Tibial nerve (tissue), 4 donors: ENCODE data around the gene TARBP2. TPM values are rescaled to one million over a fixed set of nuclear protein-coding genes. Genes with fewer than 3 reads are reported as not detected.
A peak's percentile ranks its signal among the peaks of the same experiment; 100 is the strongest.

Experiments used
- DNase-seq, 2 donors: peaks; one replicate each; pipeline ENCODE4 v3.0.0-alpha.2; 2019; ENCODE audit warnings: low spot score in 2 of 2
- H3K27ac ChIP-seq, 4 donors: fragments of 200-600 bp; sonication (generic) in 3 of 4; one replicate each; pipeline ENCODE4 v1.5.1; 2017 to 2019; ENCODE audit warnings: mild to moderate bottlenecking in 1 of 4
- H3K27me3 ChIP-seq, 2 donors: fragments of 200-600 bp; sonication (generic) in 1 of 2; one replicate each; pipeline versions ENCODE4 v1.5.1 to v1.6.0; 2017 to 2019
- H3K36me3 ChIP-seq, 3 donors: fragments of 200-600 bp; sonication (generic); one replicate each; pipeline ENCODE4 v1.5.1; 2018 to 2019
- H3K4me1 ChIP-seq, 4 donors: fragments of 200-600 bp; sonication (generic) in 3 of 4; one replicate each; pipeline ENCODE4 v1.5.1; 2017 to 2019
- H3K4me3 ChIP-seq, 4 donors: fragments of 200-600 bp; sonication (generic) in 3 of 4; one replicate each; pipeline ENCODE4 v1.5.1; 2017 to 2019; ENCODE audit warnings: mild to moderate bottlenecking in 1 of 4, moderate library complexity in 1 of 4
- H3K9me3 ChIP-seq, 4 donors: fragments of 200-600 bp; sonication (generic) in 3 of 4; one replicate each; pipeline ENCODE4 v1.5.1; 2017 to 2019
- EP300 ChIP-seq, 2 donors: sonication (generic); formaldehyde crosslinking; IDR thresholded peaks; one replicate each; pipeline ENCODE4 v1.6.1; 2017; ENCODE audit warnings: antibody characterized with exemption in 2 of 2, mild to moderate bottlenecking in 1 of 2
- POLR2A ChIP-seq, 2 donors: fragments of 450-650 bp; IDR thresholded peaks; one replicate each; pipeline ENCODE4 v1.6.1; 2017; ENCODE audit warnings: antibody characterized with exemption in 2 of 2, mild to moderate bottlenecking in 2 of 2, moderate library complexity in 2 of 2
- WGBS, 2 donors: methylation state at CpG; one replicate each; pipeline ENCODE4 v1.1.5; 2018; 5-methylcytosine and 5-hydroxymethylcytosine counted together
- total RNA-seq, 4 donors: library from RNA; depleted of rRNA; stranded (reverse); fragments of >200 nt; gene quantifications; one replicate each; pipeline ENCODE4 v1.1.0, GENCODE V29; 2016
- TF ChIP-seq, protein P1 (sequence below), 5 experiments: fragments of 200-600 bp in 3 of 5; fragments of 450-650 bp in 2 of 5; sonication (generic) in 3 of 5; IDR thresholded peaks; one replicate each; pipeline ENCODE4 v1.5.1; 2016 to 2019; ENCODE audit warnings: antibody characterized with exemption in 5 of 5, mild to moderate bottlenecking in 3 of 5, moderate library complexity in 2 of 5

The TARBP2 gene
- total RNA-seq, 4 donors from 2014 or later = 25.3 to 56.4 (median 36.1) TPM

DNA sequence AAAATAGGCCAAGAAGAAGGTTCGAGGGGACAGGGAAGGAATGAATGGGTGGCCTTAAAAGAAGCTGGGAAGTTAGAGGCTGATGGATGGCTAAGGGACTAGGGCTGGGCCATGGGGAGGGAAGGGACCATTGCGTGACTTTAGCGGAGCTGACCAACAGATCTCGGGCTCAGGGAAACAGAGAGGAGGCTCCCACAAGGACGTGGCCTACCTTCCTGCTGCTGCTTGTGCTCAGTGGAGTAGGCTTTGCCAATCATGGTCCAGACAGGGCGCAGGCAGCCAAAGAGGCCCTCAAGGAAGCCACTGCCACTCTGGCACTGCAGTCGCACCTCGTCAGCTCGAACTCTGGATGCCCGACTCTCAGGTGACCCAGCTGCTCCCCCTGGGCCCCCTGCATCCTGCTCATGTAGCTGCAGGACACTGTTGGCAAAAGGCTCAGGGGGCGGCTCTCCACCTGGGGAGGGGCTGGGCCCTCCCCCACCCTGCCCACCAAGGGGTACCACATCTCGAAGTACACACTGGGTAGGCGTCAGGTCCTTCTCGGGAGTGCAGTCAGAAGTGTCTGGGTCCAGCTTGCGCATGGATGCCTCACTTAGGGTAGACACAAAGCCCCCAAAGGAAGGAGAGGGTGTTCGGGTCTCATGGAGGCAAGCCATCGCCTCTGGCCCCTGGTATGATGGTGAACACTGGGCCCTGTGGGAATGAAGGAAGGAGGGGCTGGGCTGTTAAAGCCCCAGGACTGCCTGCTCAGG lies 14.2 kb upstream of the TARBP2 start:
- DNase-seq = no peak
- TF ChIP-seq, protein P1, sequence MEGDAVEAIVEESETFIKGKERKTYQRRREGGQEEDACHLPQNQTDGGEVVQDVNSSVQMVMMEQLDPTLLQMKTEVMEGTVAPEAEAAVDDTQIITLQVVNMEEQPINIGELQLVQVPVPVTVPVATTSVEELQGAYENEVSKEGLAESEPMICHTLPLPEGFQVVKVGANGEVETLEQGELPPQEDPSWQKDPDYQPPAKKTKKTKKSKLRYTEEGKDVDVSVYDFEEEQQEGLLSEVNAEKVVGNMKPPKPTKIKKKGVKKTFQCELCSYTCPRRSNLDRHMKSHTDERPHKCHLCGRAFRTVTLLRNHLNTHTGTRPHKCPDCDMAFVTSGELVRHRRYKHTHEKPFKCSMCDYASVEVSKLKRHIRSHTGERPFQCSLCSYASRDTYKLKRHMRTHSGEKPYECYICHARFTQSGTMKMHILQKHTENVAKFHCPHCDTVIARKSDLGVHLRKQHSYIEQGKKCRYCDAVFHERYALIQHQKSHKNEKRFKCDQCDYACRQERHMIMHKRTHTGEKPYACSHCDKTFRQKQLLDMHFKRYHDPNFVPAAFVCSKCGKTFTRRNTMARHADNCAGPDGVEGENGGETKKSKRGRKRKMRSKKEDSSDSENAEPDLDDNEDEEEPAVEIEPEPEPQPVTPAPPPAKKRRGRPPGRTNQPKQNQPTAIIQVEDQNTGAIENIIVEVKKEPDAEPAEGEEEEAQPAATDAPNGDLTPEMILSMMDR (IDR thresholded peaks at IDR 0.05) = no peak
- TF ChIP-seq POLR2A (IDR thresholded peaks at IDR 0.05) (no peak), EP300 (IDR thresholded peaks at IDR 0.05) (no peak)
- WGBS, 2 donors = 74 to 79% methylated on average over 16 to 17 of the region's 17 CpGs
- H3K27ac ChIP-seq = peak overlapping the region in 1 of 4 donors; percentile 36
- no peaks in the 10 kb centered on the region for H3K27me3 ChIP-seq
- H3K4me3 ChIP-seq = no peak overlapping the region
- peaks cover 0 to 28% (median 4%) of the 10 kb centered on the region in 4 donors for H3K4me1 ChIP-seq
- no peaks in the 10 kb centered on the region for H3K9me3 ChIP-seq
- peaks cover 8 to 64% (median 10%) of the 10 kb centered on the region in 3 donors for H3K36me3 ChIP-seq

DNA sequence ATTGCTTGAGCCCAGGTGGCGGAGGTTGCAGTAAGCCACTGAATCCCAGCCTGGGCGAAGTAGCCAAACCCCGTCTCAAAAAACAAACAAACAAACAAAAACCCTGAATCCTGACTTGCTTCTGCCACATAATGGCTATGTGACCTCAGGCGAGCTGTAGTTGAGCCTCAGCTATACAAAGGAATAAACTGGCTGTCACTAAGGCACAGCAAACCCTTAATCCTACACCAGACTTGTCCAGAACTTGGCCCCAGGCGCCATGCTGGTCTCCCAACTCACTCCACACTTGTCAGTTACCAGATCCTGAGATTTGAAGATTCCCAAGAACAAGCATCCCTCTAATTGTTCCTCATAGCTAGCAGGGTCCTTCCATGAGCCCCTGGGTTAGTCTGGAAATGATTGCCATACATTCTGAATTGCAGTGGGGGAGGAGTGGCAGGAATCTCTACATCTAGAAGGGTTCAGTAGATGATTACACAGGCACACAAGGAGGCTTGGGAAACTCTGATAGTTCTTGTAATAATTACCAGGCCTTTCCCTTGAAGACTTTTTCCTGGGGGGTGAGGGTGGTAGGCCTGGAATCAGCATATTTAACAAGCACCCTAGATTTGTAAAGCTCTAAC lies 11.7 kb upstream of the TARBP2 start:
- H3K27me3 ChIP-seq = no peaks in the 10 kb centered on the region
- H3K9me3 ChIP-seq = no peaks in the 10 kb centered on the region
- H3K4me1 ChIP-seq = peaks cover 0 to 33% (median 12%) of the 10 kb centered on the region in 4 donors
- H3K4me3 ChIP-seq = no peak overlapping the region
- H3K27ac ChIP-seq = no peak overlapping the region
- WGBS, 2 donors = 93 to 98% methylated on average over 5 of the region's 5 CpGs
- DNase-seq = no peak
- TF ChIP-seq EP300 (IDR thresholded peaks at IDR 0.05) (no peak), POLR2A (IDR thresholded peaks at IDR 0.05) (no peak)
- TF ChIP-seq, protein P1 (IDR thresholded peaks at IDR 0.05) = no peak
- H3K36me3 ChIP-seq = peaks cover 6 to 40% (median 8%) of the 10 kb centered on the region in 3 donors

DNA sequence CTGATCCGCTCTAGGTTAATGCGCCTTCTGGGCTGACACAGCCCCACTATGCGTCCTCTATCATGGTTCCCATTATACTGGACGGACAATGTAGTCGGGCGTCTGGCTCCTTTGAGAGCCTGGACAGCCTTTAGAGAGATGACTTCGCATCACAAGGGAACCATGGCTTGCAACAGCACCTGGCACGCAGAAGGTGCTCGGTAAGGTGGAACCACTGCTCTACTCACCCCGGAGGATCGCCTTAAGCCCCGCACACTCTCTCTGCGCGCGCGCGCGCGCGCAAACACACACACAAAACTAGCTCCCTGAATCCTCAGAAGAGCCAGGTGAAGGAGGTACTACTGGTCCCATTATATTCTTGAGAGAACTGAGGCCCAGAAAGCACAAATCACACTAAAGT lies 8.9 kb upstream of the TARBP2 start:
- whole genome bisulfite sequencing, 2 donors = 53 to 58% methylated on average over 17 to 20 of the region's 20 CpGs
- peaks cover 0 to 51% (median 22%) of the 10 kb centered on the region in 4 donors for H3K4me1 ChIP-seq
- no peaks in the 10 kb centered on the region for H3K27me3 ChIP-seq
- no peak for DNase-seq
- peaks cover 0 to 12% (median 2%) of the 10 kb centered on the region in 3 donors for H3K36me3 ChIP-seq
- TF ChIP-seq POLR2A (IDR thresholded peaks at IDR 0.05) (no peak), EP300 (IDR thresholded peaks at IDR 0.05) (no peak)
- TF ChIP-seq, protein P1 (IDR thresholded peaks at IDR 0.05) = no peak
- H3K4me3 ChIP-seq = peak overlapping the region; percentile 47 to 72 (median 64)
- peak overlapping the region; percentile 69 to 91 (median 86) for H3K27ac ChIP-seq
- H3K9me3 ChIP-seq = no peaks in the 10 kb centered on the region

DNA sequence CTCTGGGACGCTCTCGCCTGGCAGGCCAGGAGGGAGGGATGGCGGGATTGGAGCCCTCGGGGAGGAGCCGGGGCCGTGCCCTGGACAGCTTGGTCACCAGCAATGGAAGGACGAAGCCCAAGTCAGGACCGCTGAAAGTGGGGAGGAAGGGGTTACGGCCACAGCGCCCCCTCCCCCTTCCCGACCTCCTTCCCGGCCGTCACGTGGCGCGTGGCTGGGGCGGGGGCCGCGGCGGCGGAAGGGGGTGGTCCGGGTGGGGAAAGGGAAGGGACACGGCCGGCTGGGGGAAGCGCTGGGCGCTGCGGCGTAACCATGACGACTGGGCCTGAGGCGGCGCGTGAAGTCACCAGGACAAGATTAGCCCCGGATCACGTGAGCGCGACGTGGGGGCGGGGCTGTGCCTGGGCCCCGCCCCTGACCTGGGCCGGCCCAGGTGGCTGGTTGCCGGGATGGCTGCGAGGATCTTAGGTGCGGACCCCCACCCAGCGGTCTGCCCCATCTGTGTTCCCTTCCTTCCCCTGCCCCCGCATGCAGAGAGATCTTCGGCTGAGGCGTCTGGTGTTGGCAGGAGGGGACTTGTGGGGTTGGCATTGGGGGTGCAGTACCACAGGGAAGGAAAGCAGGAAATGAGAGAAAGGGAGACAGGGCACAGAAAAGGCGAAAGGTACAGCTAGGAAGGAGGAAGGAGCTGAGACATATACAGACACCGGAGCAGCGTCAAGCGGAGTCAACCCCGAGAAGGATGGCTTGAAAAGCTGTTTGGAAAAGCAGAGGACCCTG lies 8.1 kb upstream of the TARBP2 start:
- Histone ChIP-seq H3K27ac (peak overlapping the region; percentile 69 to 91 (median 86)), H3K27me3 (no peaks in the 10 kb centered on the region), H3K36me3 (peaks cover 0 to 7% (median 0%) of the 10 kb centered on the region in 3 donors), H3K4me1 (peaks cover 0 to 57% (median 25%) of the 10 kb centered on the region in 4 donors), H3K9me3 (no peaks in the 10 kb centered on the region), H3K4me3 (peak overlapping the region; percentile 47 to 72 (median 64))
- 1 to 2% methylated on average over 31 to 36 of the region's 52 CpGs for WGBS, 2 donors
- TF ChIP-seq EP300 (IDR thresholded peaks at IDR 0.05) (peak; percentile 69 to 83), POLR2A (IDR thresholded peaks at IDR 0.05) (peak; percentile 67 to 82)
- TF ChIP-seq, protein P1 (IDR thresholded peaks at IDR 0.05) = peak in 1 of 5 experiments; percentile 35
- DNase-seq = peak; percentile 90 to 91
